Neural cell (in vitro differentiated cells): ENCODE results near the gene COA5. TPM values are rescaled to one million over a fixed set of nuclear protein-coding genes. Genes with fewer than 3 reads are reported as not detected.

ENCODE experiments used
- H2AFZ ChIP-seq: fragments of 200-600, 300-800 bp; sonication (generic), shearing (Covaris generic); 2 replicates; pipeline ENCODE4 v1.6.0; 2014; ENCODE audit warnings: low read depth, mild to moderate bottlenecking, antibody characterized with exemption, low read length, moderate library complexity
- H3F3A ChIP-seq: fragments of 200-600 bp; shearing (Covaris generic); 2 replicates; pipeline ENCODE4 v1.6.1; 2016; ENCODE audit warnings: mild to moderate bottlenecking, moderate library complexity, mixed read lengths, antibody characterized with exemption, low read length; ENCODE audit not compliant: insufficient read depth, poor library complexity, severe bottlenecking
- H3K27ac ChIP-seq: fragments of 200-600, 300-800 bp; sonication (generic), shearing (Covaris generic); 2 replicates; pipeline ENCODE4 v1.5.1; 2014; ENCODE audit warnings: mild to moderate bottlenecking, low read length, moderate library complexity
- H3K27me3 ChIP-seq: fragments of 300-800, 200-600 bp; sonication (generic), shearing (Covaris generic); 2 replicates; pipeline ENCODE4 v1.6.0; 2014; ENCODE audit warnings: mild to moderate bottlenecking, low read depth, low read length, moderate library complexity; ENCODE audit not compliant: insufficient read depth
- H3K36me3 ChIP-seq: fragments of 300-800, 200-600 bp; sonication (generic), shearing (Covaris generic); 2 replicates; pipeline ENCODE4 v1.5.1; 2014; ENCODE audit warnings: mild to moderate bottlenecking, antibody characterized with exemption, low read length, moderate library complexity; ENCODE audit not compliant: insufficient read depth
- H3K4me2 ChIP-seq: fragments of 300-800, 200-600 bp; sonication (generic), shearing (Covaris generic); 2 replicates; pipeline ENCODE4 v1.6.0; 2014; ENCODE audit warnings: mild to moderate bottlenecking, low read length
- H3K4me3 ChIP-seq: fragments of 300-800, 200-600 bp; sonication (generic), shearing (Covaris generic); 2 replicates; pipeline ENCODE4 v1.5.1; 2014; ENCODE audit warnings: mild to moderate bottlenecking, low read length, moderate library complexity
- H3K79me2 ChIP-seq: fragments of 200-600 bp; shearing (Covaris generic); replicated peaks from 2 replicates; pipeline ENCODE4 v1.6.0; 2014; ENCODE audit warnings: mild to moderate bottlenecking, low read length, moderate library complexity; ENCODE audit not compliant: insufficient read depth
- H3K9ac ChIP-seq: fragments of 300-800, 200-600 bp; sonication (generic), shearing (Covaris generic); 2 replicates; pipeline ENCODE4 v1.6.1; 2016; ENCODE audit warnings: mild to moderate bottlenecking, low read length, mixed read lengths
- H3K9me2 ChIP-seq: fragments of 200-600 bp; shearing (Covaris generic); 2 replicates; pipeline ENCODE4 v1.6.1; 2016; ENCODE audit warnings: mild to moderate bottlenecking, low read length, mixed read lengths; ENCODE audit not compliant: insufficient read depth
- H3K9me3 ChIP-seq: fragments of 200-600, 300-800 bp; sonication (generic), shearing (Covaris generic); 2 replicates; pipeline ENCODE4 v1.6.1; 2016; ENCODE audit warnings: mild to moderate bottlenecking, mixed run types, low read length, moderate library complexity, mixed read lengths
- H4K20me1 ChIP-seq: fragments of 200-600 bp; shearing (Covaris generic); 2 replicates; pipeline ENCODE4 v1.6.1; 2016; ENCODE audit warnings: mild to moderate bottlenecking, mixed run types; ENCODE audit not compliant: insufficient read depth
- CTCF ChIP-seq: fragments of 450-650 bp; IDR thresholded peaks from 2 replicates; pipeline ENCODE4 v1.5.1; 2014; ENCODE audit warnings: antibody characterized with exemption, mild to moderate bottlenecking, moderate library complexity; ENCODE audit not compliant: poor library complexity, severe bottlenecking
- MXI1 ChIP-seq: fragments of 450-650 bp; conservative IDR thresholded peaks from 2 replicates; pipeline ENCODE4 v1.6.1; 2014; ENCODE audit warnings: antibody characterized with exemption, mild to moderate bottlenecking; ENCODE audit not compliant: poor library complexity, severe bottlenecking
- RAD21 ChIP-seq: fragments of 450-650 bp; conservative IDR thresholded peaks from 2 replicates; pipeline ENCODE4 v1.6.1; 2014; ENCODE audit warnings: antibody characterized with exemption, mild to moderate bottlenecking, moderate library complexity
- REST ChIP-seq: IDR thresholded peaks from 2 replicates; pipeline ENCODE4 v1.6.1; 2012; ENCODE audit warnings: borderline replicate concordance
- SMC3 ChIP-seq: fragments of 450-650 bp; conservative IDR thresholded peaks from 2 replicates; pipeline ENCODE4 v1.6.1; 2014; ENCODE audit warnings: antibody characterized with exemption, mild to moderate bottlenecking, moderate library complexity; ENCODE audit not compliant: poor library complexity
- TAF1 ChIP-seq: IDR thresholded peaks from 2 replicates; pipeline ENCODE4 v1.6.1; 2012; ENCODE audit warnings: low read depth
- polyA plus RNA-seq: library from polyadenylated mRNA; depleted of rRNA; stranded (reverse); fragments of >200 nt; gene quantifications from 2 replicates; pipeline ENCODE4 v1.2.3, GENCODE V29; 2014

The COA5 gene
- polyA plus RNA-seq, 1 donor from 2014 or later = 160 TPM

- Histone ChIP-seq H3K9me2 (no peaks in the 10 kb centered on the region), H3K9me3 (no peaks in the 10 kb centered on the region), H3K4me2 (no peak overlapping the region), H4K20me1 (no peaks in the 10 kb centered on the region), H3K27ac (no peak overlapping the region), H3K36me3 (peaks cover 4% of the 10 kb centered on the region), H3K9ac (no peak overlapping the region), H3F3A (no peaks in the 10 kb centered on the region), H2AFZ (no peak overlapping the region), H3K4me3 (no peak overlapping the region), H3K27me3 (no peaks in the 10 kb centered on the region), H3K79me2 (no peaks in the 10 kb centered on the region)
- TF ChIP-seq REST = no peak
- TF ChIP-seq SMC3 = no peak
Observed at GRCh38 chr2:98569915-98570314, 38.4 kb downstream of the COA5 start.

GRCh38 chr2:98569197-98569793 is 39.0 kb downstream of the COA5 start:
- Histone ChIP-seq H3K4me3 (no peak overlapping the region), H3K36me3 (peaks cover 4% of the 10 kb centered on the region), H3K27ac (no peak overlapping the region), H3K9ac (no peak overlapping the region), H2AFZ (no peak overlapping the region), H3K27me3 (no peaks in the 10 kb centered on the region), H4K20me1 (no peaks in the 10 kb centered on the region), H3K9me2 (no peaks in the 10 kb centered on the region), H3F3A (no peaks in the 10 kb centered on the region), H3K9me3 (no peaks in the 10 kb centered on the region), H3K4me2 (no peak overlapping the region), H3K79me2 (no peaks in the 10 kb centered on the region)
- TF ChIP-seq SMC3 = no peak
- TF ChIP-seq MXI1 = no peak
- TF ChIP-seq CTCF = peak; percentile 60
- TF ChIP-seq RAD21 = peak; percentile 35
- TF ChIP-seq REST = no peak
- no peak for TF ChIP-seq TAF1
